ENCODE results near the gene PPP2R1B. TPM values are rescaled to one million over a fixed set of nuclear protein-coding genes. Genes with fewer than 3 reads are reported as not detected.

Gene PPP2R1B
- polyA plus RNA-seq, 4 donors, result 14.3 to 24.5 (median 22.1) TPM

GRCh38 chr11:111756097-111756496 is 10.1 kb downstream of the PPP2R1B start:
- DNase-seq (ENCODE audit: low read depth in 4 of 4, low spot score in 3 of 4), result no peak

- DNase-seq (ENCODE audit: low read depth in 4 of 4, low spot score in 3 of 4), result no peak
Observed at GRCh38 chr11:111749646-111750045, 16.5 kb downstream of the PPP2R1B start.

GRCh38 chr11:111748035-111748804 is 18.0 kb downstream of the PPP2R1B start:
- DNase-seq (ENCODE audit: low read depth in 4 of 4, low spot score in 3 of 4), result no peak

GRCh38 chr11:111745719-111746504 is 20.3 kb downstream of the PPP2R1B start:
- no peak for DNase-seq (ENCODE audit: low read depth in 4 of 4, low spot score in 3 of 4)

GRCh38 chr11:111743700-111744099 is 22.5 kb downstream of the PPP2R1B start:
- no peak for DNase-seq (ENCODE audit: low read depth in 4 of 4, low spot score in 3 of 4)

GRCh38 chr11:111741751-111742150 is 24.4 kb downstream of the PPP2R1B start:
- DNase-seq (ENCODE audit: low read depth in 4 of 4, low spot score in 3 of 4), result no peak

- no peak for DNase-seq (ENCODE audit: low read depth in 4 of 4, low spot score in 3 of 4)
Observed at GRCh38 chr11:111739299-111739698, 26.9 kb downstream of the PPP2R1B start.

- no peak for DNase-seq (ENCODE audit: low read depth in 4 of 4, low spot score in 3 of 4)
Observed at GRCh38 chr11:111737444-111738210, 28.6 kb downstream of the PPP2R1B start.

- no peak for DNase-seq (ENCODE audit: low read depth in 4 of 4, low spot score in 3 of 4)
Observed at GRCh38 chr11:111736621-111737443, 29.4 kb downstream of the PPP2R1B start.

GRCh38 chr11:111736181-111736590 is 30.0 kb downstream of the PPP2R1B start:
- no peak for DNase-seq (ENCODE audit: low read depth in 4 of 4, low spot score in 3 of 4)

- DNase-seq (ENCODE audit: low read depth in 4 of 4, low spot score in 3 of 4), result peak; percentile 67 to 88 (median 80)
Observed at GRCh38 chr11:111735262-111736116, 30.7 kb downstream of the PPP2R1B start.

GRCh38 chr11:111734954-111735261 is 31.3 kb downstream of the PPP2R1B start:
- no peak for DNase-seq (ENCODE audit: low read depth in 4 of 4, low spot score in 3 of 4)

- no peak for DNase-seq (ENCODE audit: low read depth in 4 of 4, low spot score in 3 of 4)
Observed at GRCh38 chr11:111734101-111734953, 31.9 kb downstream of the PPP2R1B start.

- no peak for DNase-seq (ENCODE audit: low read depth in 4 of 4, low spot score in 3 of 4)
Observed at GRCh38 chr11:111733611-111734088, 32.5 kb downstream of the PPP2R1B start.

GRCh38 chr11:111733016-111733415 is 33.2 kb downstream of the PPP2R1B start:
- no peak for DNase-seq (ENCODE audit: low read depth in 4 of 4, low spot score in 3 of 4)

GRCh38 chr11:111731821-111732220 is 34.4 kb downstream of the PPP2R1B start:
- no peak for DNase-seq (ENCODE audit: low read depth in 4 of 4, low spot score in 3 of 4)

GRCh38 chr11:111730871-111731591 is 35.2 kb downstream of the PPP2R1B start:
- no peak for DNase-seq (ENCODE audit: low read depth in 4 of 4, low spot score in 3 of 4)

- DNase-seq (ENCODE audit: low read depth in 4 of 4, low spot score in 3 of 4), result no peak
Observed at GRCh38 chr11:111729831-111730311, 36.3 kb downstream of the PPP2R1B start.
